Activated gamma-delta T cell treated with anti-CD3 and anti-CD28 coated beads, Interleukin-2, amount 50 U/mL, for 16 hours (primary cell): ENCODE results near the gene COX14.
"Not testable (repeated sequence)": the region's sequence is repeated elsewhere in the genome, so short reads cannot be mapped to it uniquely, and the experiment has no call there.

Experiments
- DNase-seq: peaks from one replicate; pipeline ENCODE4 v3.0.0-alpha.2; 2020; ENCODE audit warnings: low read depth

Gene COX14

GRCh38 chr12:50111693-50112455 lies at the start of gene COX14:
Gene COX14 (plus strand): TSS chr12:50112236. CDS start chr12:50120044, 7,808 bp downstream.
- DNase-seq = peak; percentile 98

GRCh38 chr12:50062728-50063460 lies 49.1 kb upstream of the COX14 start:
- no peak for DNase-seq

GRCh38 chr12:50065726-50066310 lies 46.2 kb upstream of the COX14 start:
- DNase-seq = no peak

GRCh38 chr12:50066402-50066801 lies 45.6 kb upstream of the COX14 start:
- no peak for DNase-seq

- DNase-seq = no peak
These were observed 43.0 kb upstream of the COX14 start for GRCh38 chr12:50069069-50069468.

- DNase-seq = no peak
These were observed 42.5 kb upstream of the COX14 start for GRCh38 chr12:50069539-50069938.

GRCh38 chr12:50070314-50071060 lies 41.5 kb upstream of the COX14 start:
- no peak for DNase-seq

- no peak for DNase-seq
These were observed 39.7 kb upstream of the COX14 start for GRCh38 chr12:50072198-50072907.

- DNase-seq = no peak
These were observed 38.8 kb upstream of the COX14 start for GRCh38 chr12:50073206-50073605.

- no peak for DNase-seq
These were observed 38.3 kb upstream of the COX14 start for GRCh38 chr12:50073712-50074111.

- DNase-seq = peak; percentile 73
These were observed 36.9 kb upstream of the COX14 start for GRCh38 chr12:50074936-50075807.

- no peak for DNase-seq
These were observed 36.2 kb upstream of the COX14 start for GRCh38 chr12:50075808-50076170.

- DNase-seq = no peak
These were observed 34.9 kb upstream of the COX14 start for GRCh38 chr12:50077099-50077498.

GRCh38 chr12:50078281-50078680 lies 33.8 kb upstream of the COX14 start:
- DNase-seq = no peak

- DNase-seq = no peak
These were observed 32.3 kb upstream of the COX14 start for GRCh38 chr12:50079771-50080170.

GRCh38 chr12:50081096-50081808 lies 30.8 kb upstream of the COX14 start:
- DNase-seq = no peak

GRCh38 chr12:50082644-50083043 lies 29.4 kb upstream of the COX14 start:
- no peak for DNase-seq

- no peak for DNase-seq
These were observed 28.7 kb upstream of the COX14 start for GRCh38 chr12:50083301-50083700.

GRCh38 chr12:50084409-50084774 lies 27.6 kb upstream of the COX14 start:
- DNase-seq = not testable (repeated sequence)
